ENCODE measurements around the gene RPE. TPM values are rescaled to one million over a fixed set of nuclear protein-coding genes. Genes with fewer than 3 reads are reported as not detected.

RPE gene
- 53.5 and 54.6 TPM in 2 replicates for total RNA-seq

DNA sequence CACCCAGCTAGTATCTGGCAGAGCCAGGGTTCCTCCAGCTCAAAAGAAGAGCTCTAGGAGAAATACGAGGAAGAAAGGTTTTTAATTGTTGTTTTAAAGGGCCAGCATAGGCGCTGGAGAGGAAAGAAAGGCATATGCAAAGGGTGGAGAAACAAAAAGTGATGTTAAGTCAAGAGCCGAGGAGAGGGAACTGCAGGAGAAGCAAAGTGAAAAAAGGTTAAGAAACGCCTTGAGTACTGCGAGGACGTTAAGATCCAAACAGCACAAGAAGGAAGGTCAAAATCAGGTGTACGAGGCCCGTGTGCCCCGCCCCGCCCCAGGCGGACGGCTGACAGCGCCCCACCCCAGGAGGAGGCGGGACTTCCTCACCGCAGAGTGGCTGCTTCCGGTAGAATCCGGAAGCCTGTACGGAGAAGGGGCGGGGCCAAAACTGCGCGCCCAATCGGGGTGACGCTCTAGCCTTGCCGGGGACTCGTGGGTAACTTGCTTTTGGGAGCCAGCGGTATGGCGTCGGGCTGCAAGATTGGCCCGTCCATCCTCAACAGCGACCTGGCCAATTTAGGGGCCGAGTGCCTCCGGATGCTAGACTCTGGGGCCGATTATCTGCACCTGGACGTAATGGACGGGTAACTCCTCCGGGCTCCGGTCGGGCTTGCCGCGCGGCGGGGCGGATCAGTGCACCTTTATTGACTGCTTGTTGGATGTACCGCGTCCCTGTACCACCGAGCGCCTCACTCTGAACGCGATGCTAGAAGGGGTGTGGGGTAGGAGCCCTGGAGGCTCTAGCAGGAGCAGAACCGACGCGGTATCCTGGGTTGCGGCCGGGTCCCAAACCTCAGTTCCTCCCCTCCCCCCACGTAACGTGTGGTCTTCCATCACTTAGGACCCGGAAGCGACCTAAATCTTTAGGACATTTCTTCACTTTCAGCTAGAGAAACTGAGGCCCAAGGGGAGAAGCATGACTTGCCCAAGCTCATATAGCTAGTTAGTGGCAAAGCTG lies at the start of gene RPE:
RPE (plus strand) TSS at position 481 of the 1,000 bp plus-strand sequence; CDS start at position 505, 24 bp downstream.
- intact Hi-C loops (cut with micrococcal nuclease) = loop anchor here (1.0 to 10.0 kb wide), 4 partner anchors 168 to 1978 kb away; partner anchors contain the start of genes LANCL1, PIKFYVE and PLEKHM3

GRCh38 chr2:209956271-209956670 lies 46.2 kb upstream of the RPE start:
- intact Hi-C loops (cut with micrococcal nuclease) = loop anchor here (10.0 kb wide), 1 partner anchor 621 kb away; no protein-coding TSS in a partner anchor

GRCh38 chr2:209958016-209958415 lies 44.4 kb upstream of the RPE start:
- intact Hi-C loops (cut with micrococcal nuclease) = loop anchor here (10.0 kb wide), 1 partner anchor 623 kb away; no protein-coding TSS in a partner anchor

DNA sequence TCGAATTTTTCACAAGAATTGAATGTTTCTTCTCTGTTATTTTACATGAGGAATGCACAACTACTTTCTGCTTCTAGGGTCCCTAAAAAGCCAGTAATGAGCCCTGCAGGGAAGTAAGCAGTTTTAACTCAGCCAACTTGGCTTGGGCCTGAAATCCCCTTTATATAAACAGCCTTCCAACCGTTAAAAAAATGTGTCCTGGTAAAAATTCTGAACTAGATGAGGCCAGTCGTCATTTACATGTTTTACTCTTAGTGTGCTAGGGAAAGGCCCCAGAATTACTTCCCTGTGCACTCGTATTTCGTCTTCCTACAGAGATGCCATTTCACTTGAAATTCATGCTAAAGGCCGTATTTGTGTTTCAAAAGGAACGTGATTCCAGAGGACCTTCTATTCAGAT lies 42.4 kb upstream of the RPE start:
- intact Hi-C loops (cut with micrococcal nuclease) = loop anchor here (5.0 to 10.0 kb wide), 2 partner anchors 535 to 1563 kb away; partner anchors contain the start of gene MAP2

DNA sequence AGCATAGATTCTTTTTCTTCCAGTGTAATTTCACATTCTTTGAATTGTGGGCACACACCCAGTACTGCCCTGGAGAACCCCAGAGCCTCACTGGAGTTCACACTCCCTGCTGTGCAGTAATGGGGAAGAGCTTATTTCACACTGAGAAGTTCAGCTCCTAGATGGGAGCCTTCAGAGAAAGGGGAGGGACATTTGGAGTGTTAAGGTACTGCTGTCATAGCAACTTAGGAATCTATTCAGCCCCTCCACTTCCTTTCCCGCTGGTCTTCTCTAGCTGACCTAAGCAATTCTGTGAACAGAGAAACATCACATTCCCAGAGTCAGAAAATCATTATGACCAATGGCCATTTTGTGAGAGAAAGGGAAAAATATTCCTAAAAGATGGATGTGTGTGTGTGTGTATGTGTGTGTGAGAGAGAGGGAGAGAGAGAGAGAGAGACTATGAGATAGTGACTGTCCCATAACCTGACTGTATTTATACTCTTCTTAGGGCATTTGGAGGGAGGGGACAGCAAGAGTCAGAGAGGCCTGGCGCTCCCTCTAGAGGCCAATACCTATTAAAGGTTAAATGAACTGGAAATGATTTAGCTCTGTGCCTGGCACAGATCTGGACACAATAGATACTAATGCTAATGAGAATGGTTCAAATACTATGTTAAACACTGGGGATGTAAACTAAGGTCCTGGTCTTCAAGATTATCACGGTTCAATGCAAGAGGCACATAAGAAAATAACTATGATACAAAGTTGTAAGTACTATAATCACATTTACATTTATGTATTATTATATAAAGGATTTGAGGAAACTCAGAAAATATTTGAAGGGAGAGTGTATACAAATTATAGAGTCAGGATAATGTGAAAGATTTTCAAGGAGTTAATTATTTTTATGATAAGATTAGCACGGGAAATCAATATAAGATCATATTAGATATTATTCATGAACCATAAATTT lies 41.5 kb upstream of the RPE start:
- intact Hi-C loops (cut with micrococcal nuclease) = loop anchor here (5.0 to 10.0 kb wide), 2 partner anchors 536 to 1564 kb away; partner anchors contain the start of gene MAP2

DNA sequence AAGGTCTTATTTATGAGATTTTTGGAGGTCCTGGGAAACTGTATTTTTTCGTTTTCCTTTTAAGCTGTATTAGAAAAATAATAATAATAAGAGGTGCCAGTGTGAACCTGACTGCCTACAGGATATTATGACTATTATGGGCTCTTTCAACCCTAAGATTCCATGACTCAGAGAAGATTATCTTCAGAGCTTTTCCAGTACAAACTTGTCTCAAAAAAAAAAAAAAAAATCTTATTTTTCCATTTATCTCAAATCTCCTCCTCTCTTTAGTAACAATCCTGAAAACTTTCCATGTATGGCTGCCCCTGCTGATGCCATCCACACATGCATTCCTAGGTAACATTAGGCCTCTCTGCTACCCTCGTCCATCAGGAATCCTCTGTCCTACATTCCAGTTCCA lies 36.7 kb upstream of the RPE start:
- intact Hi-C loops (cut with micrococcal nuclease) = loop anchor here (10.0 kb wide), 1 partner anchor 541 kb away; the partner anchor contains the start of gene MAP2

GRCh38 chr2:209969692-209970091 lies 32.7 kb upstream of the RPE start:
- intact Hi-C loops (cut with micrococcal nuclease) = loop anchor here (10.0 kb wide), 1 partner anchor 545 kb away; the partner anchor contains the start of gene MAP2

GRCh38 chr2:209970271-209970670 lies 32.2 kb upstream of the RPE start:
- intact Hi-C loops (cut with micrococcal nuclease) = no loop called here

GRCh38 chr2:209970711-209971110 lies 31.7 kb upstream of the RPE start:
- intact Hi-C loops (cut with micrococcal nuclease) = no loop called here

DNA sequence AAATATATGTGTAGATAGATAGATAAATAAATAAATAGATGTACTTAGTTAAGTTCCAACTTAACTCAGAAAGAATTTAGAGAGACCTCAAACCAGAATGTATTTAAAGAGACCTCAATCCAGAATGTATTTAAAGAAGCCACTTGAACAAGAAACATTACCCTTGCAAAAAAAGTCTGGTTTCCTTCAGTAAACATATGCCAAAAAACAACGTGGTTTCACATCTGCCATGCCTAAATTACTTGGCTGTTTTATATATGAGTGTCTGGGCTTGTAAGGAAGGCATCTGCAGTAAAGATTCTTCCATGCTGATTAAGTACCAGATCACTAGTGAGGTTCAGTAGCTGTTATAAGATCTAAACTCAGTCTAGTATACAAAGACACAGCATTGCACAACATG lies 29.1 kb upstream of the RPE start:
- intact Hi-C loops (cut with micrococcal nuclease) = no loop called here

GRCh38 chr2:209974576-209974975 lies 27.9 kb upstream of the RPE start:
- intact Hi-C loops (cut with micrococcal nuclease) = no loop called here

- intact Hi-C loops (cut with micrococcal nuclease) = loop anchor here (1.0 kb wide), 2 partner anchors 218 to 222 kb away; no protein-coding TSS in a partner anchor
Measured at GRCh38 chr2:209976698-209977385, 25.6 kb upstream of the RPE start.

GRCh38 chr2:209977386-209978239 lies 24.8 kb upstream of the RPE start:
- intact Hi-C loops (cut with micrococcal nuclease) = loop anchor here (1.0 kb wide), 2 partner anchors 218 to 222 kb away; no protein-coding TSS in a partner anchor

DNA sequence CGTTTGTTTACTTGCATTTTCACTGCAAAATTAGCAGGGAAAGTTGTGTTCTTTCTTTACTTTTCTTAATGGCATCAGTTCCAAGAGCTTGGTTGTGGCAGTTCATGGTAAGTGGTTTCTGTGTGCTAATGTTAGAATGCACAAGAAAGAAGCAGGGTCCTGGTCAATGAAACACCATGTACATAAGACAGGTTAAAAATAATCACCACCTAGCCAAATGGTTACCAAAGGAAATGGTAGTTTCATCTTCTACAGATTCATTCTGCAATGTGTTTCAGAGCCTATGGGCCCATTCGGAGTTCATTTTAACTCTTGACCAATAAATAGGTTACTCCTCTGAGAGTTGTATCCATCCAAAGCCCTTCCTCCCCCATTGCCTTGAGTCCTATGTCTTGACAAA lies 18.1 kb upstream of the RPE start:
- intact Hi-C loops (cut with micrococcal nuclease) = no loop called here

GRCh38 chr2:209985874-209986273 lies 16.6 kb upstream of the RPE start:
- intact Hi-C loops (cut with micrococcal nuclease) = no loop called here

DNA sequence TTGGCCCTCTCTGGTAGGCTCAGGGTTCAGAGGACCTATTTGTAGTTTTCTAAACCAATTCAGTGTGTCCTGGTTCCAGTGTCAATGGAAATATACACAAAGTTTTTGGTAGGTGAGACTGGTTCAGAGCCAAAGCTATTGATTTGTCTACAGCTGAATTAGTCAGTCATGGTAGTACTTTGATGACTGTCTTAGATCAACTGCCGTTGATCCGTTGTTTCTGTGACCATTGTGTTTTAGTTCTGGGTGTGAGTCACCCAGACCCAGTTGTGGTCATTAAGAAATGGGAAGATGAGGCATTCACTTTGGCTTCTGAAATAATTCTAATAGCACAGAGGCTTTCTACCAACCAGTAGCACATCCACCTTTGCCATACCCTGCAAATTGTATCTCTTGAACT lies 16.0 kb upstream of the RPE start:
- intact Hi-C loops (cut with micrococcal nuclease) = no loop called here

- intact Hi-C loops (cut with micrococcal nuclease) = no loop called here
Measured at GRCh38 chr2:209988010-209988409, 14.4 kb upstream of the RPE start.

- intact Hi-C loops (cut with micrococcal nuclease) = no loop called here
Measured at GRCh38 chr2:209990838-209991237, 11.6 kb upstream of the RPE start.

DNA sequence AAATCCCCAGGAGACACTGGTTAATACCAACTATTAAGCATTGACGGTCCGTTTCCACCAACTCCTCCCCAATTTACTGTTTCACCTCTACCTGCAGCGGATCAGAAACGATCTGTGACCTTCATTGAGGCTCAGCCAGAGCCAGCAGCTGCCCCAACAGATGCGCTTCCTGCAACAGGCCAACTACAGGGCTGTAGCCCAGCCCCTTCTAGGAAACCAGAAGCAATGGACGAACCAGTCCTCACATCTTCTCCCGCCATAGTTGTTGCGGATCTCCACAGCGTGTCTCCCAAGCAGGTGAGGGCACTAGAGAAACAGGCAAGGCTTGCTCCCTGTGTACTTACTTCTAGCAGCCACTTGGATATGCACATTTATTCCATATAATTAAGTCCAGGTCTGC lies 8.5 kb upstream of the RPE start:
- intact Hi-C loops (cut with micrococcal nuclease) = no loop called here

All from T-helper 2 cell treated with Interferon-gamma antibody and Interleukin-4, amounts not matched to agents 100 ng/mL and 5 ng/mL, for 36 hours (primary cell).